SIG-M5 treated with dmso at 0.1 percent for 504 hours (cell line): ENCODE data around the gene RAB7A.
"Not testable (repeated sequence)": the region's sequence is repeated elsewhere in the genome, so short reads cannot be mapped to it uniquely, and the experiment has no call there.

Source experiments
- DNase-seq: peaks from one replicate; lab custom pipeline; 2025; ENCODE audit not compliant: unreplicated experiment; lab: John Stamatoyannopoulos, UW

Gene RAB7A

DNA sequence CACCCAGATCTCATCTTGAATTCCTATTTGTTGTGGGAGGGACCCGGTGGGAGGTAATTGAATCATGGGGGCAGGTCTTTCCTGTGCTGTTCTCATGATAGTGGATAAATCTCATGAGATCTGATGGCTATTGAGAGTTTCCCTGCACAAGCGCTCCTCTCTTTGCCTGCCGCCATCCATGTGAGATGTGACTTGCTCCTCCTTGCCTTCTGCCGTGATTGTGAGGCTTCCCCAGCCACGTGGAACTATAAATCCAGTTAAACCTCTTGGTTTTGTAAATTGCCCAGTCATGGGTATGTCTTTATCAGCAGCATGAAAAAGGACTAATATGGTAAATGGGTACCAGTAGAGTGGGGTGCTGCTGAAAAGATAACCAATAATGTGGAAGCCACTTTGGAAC lies 23.6 kb downstream of the RAB7A start:
- not testable (repeated sequence) for DNase-seq

DNA sequence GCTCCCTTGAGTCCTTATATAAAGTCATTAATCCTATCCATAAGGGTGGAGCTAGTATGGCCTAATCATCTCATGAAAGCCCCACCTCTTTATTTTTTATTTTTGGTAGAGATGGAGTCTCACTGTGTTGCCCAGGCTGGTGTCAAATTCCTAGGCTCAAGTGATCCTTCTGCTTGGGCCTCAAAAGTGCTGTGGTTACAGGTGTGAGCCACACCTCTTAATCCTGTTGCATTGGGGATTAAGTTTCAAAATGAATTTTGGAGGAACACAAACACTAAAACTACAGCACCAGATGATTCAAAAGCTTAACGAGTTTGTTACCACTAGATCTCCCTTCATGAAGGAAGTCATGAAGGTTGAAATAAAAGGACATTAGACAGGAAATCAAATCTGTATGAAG lies 27.7 kb downstream of the RAB7A start:
- DNase-seq: no peak

DNA sequence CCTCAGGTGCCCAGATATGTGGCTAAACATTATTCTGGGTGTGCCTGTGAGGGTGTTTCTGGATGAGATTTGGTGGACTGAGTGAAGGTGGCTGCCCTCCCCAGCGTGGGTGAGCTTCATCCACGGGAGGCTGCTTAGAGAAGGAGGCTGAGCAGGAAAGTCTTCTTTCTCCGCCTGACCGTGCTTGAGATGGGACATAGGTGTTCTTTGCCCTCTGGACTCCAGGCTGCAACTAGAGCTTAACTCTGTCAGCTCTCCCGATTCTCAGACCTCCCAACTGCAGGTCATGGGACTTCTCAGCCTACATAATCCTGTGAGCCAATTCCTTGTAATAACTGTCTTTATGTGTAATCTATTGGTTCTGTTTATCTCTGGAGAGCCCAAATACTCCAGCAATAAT lies 34.1 kb downstream of the RAB7A start:
- DNase-seq: no peak

DNA sequence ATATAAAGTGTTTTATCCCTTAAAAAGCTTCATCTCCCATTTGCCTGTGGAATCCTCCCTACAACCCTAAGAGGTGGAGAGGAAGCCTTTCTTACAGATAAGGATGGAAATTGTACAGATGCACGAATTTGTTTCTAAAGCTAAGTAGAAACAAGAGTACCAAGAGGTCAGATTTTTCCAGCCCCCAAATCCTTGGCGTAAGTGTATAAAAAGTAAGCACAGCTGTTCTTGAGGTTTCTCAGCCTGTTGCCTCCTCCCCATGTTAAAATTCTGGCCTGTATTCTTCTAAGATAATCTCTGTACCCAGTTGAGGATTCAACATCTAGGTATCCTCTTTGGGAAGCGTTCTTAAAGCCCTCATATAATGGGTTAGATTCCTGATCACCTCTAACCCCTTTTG lies 34.9 kb downstream of the RAB7A start:
- no peak for DNase-seq

DNA sequence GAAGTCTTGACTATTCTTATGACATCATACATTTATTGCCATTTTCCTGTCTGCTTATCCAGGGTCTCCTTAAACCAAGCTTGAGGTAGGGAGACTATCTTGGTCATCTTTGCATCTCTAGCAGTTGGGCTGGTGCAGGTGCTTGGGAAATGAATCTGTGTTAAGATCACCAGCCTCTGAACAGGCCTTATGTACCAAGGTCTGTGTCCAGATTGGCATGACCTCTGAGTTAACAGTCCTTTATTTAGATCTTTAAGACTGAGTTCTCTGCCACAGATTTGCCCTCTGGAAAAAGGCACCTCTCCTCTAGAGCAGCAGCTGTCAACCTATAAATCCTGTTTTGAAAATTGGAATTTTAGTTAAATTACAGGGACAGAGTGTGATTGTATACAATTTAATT lies 35.4 kb downstream of the RAB7A start:
- no peak for DNase-seq

DNA sequence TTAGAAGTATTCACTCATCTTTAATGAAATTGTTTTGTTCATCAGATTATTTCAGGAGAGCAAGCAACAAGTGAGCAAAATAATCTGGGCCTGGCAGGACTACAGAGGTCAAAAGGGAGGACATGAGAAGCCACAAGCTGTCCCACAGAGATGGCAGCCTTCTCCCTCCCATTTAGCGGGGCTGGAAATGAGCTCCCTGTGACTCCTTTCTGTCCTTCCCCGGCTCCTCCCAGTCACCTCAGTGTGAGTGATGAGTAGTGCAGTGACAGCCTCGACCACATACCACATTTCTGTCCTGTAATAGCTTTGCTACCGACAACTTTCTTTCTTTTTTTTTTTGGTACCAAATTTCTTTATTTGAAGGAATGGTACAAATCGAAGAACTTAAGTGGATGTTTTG lies 38.0 kb downstream of the RAB7A start:
- DNase-seq: no peak

DNA sequence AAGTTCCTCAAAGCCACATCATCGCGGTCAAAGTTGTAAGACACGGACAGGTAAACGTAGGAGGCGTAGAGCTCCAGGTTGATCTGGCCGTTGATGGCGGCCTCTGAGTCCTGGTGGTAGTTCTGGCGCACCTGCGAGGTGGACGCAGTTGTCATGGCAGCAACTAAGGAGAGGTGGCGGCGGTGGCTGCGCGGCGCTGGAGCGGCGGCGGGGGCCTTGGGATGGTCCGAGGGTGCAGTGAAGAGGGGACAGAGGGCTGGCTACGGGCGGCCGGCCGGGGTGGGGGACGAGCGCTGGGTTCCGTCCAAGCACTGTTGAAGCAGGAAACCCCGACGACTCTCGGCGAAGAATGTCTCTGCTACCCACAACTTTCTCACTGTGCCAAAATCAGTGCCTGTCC lies 38.9 kb downstream of the RAB7A start:
- DNase-seq: no peak

DNA sequence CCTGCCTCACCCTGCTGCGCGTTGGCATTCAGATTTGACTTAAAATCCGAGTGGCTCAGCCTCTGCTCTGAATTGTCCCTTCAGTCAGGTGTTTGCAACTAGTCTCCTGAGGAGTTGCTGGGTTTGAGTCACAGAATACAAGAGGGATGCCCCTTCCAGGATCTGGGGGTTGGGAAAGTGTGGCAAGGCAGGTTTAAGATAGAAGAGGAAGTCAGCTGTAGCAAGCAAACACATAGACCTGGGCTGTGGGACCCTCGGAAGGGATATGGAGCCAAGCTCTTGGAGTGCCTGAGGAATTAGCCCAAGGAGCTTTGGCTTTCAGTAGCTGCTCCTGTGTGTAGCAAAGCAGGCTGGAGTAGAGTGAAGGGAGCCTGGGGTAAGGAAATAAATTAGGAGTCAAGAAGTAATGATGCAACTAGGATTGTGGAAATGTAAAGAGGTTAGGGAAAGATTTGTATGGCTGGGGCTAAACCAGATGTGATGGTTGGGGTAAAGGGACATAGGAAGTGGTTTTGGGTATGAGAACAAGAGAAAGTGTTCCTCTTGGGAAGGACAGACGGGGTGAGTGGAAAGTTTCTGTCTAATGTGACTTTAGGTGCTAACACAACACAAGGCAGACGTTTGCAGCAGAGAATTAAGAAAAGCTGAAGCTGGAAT lies 41.2 kb downstream of the RAB7A start:
- DNase-seq: no peak

DNA sequence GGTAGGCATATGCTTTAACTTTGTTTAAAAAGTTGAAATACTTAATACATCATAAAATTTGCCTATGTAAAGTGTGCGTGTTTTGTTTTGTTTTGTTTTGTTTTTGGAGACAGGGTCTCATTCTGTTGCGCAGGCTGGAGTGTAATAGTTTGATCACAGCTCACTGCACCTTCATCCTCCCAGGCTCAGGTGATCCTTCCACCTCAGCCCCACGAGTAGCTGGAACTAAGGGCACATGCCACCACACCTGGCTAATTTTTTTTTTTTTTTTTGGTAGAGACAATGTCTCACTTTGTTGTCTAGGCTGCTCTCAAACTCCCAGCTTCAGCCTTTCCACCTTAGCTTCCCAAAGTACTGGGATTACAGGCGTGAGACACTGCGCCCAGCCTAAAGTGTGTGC lies 42.5 kb downstream of the RAB7A start:
- no peak for DNase-seq

DNA sequence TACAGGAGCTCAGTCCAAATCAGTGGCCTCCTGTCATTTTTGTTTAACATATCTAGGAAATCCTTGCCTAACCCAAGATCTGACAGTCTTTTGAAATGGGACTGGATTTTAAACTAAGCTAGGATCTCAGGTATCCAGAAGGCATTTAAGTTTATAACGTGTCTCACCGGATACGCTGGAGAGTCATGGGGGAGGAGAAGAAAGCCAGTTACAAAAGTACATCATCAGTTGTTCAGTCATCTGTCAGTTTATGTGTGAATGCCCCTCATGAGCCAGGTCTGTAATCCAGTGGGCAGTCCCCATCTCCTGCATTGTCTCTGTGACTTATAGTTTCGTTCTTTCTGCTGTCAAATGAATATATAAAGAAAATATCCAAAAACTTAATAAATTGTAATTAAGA lies 44.4 kb downstream of the RAB7A start:
- DNase-seq: no peak

DNA sequence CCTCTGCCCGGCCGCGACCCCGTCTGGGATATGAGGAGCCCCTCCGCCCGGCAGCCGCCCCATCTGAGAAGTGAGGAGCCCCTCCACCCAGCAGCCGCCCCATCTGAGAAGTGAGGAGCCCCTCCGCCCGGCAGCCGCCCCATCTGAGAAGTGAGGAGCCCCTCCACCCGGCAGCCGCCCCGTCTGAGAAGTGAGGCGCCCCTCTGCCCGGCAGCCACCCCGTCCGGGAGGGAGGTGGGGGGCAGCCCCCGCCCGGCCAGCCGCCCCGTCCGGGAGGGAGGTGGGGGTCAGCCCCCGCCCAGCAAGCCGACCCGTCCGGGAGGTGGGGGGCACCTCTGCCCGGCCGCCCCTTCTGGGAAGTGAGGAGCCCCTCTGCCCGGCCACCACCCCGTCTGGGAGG lies 47.2 kb downstream of the RAB7A start:
- DNase-seq: not testable (repeated sequence)

DNA sequence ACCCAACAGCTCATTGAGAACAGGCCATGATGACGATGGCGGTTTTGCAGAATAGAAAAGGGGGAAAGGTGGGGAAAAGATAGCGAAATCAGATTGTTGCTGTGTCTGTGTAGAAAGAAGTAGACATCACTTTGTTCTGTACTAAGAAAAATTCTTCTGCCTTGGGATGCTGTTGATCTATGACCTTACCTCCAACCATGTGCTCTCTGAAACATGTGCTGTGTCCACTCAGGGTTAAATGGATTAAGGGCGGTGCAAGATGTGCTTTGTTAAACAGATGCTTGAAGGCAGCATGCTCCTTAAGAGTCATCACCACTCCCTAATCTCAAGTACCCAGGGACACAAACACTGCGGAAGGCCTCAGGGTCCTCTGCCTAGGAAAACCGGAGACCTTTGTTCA lies 47.6 kb downstream of the RAB7A start:
- DNase-seq: not testable (repeated sequence)

DNA sequence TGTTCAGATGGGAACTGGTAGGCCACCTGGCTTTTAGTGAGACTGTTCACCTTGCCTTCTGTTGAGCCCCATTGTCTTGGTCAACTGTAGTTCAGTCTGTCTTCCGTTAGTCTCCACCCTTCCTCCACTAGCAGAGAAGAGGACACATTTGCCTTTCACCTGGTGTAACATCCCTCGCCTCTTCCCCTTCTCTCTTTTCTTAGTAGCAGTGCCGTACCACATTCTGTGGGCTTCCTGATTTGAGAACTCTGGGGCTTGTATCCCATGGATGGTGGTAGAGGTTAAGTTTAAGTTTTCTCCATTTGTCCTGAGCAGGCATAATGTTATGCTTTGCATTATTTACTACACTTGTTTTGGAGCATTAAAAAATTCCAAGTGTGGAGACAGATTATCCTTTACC lies 49.3 kb downstream of the RAB7A start:
- no peak for DNase-seq

DNA sequence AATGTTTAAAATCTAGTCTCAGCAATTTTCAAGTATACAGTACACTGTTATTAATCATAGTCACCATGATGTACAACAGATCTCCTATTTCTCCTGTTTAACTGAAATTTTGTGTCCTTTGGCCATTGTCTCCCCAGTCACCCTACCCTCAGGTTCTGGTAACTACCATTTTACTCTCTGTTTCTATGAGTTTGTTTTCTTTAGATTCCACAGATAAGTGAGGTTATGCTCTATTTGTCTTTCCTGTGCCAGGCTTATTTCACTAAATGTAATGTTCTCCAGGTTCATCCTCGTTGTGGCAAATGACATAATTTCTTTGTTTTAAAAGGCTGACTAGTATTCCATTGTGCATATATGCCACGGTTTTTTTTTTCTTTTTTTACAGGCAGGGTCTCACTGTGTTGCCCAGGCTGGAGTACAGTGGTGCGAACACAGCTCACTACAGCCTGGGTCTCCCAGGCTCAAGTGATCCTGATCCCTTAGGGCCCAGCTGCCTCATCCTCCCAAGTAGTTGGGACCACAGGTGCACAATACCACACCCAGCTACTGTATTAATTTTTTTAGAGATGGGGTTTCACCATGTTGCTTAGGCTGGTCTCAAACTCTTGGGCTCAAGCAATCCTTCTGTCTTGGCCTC lies 50.0 kb downstream of the RAB7A start:
- no peak for DNase-seq

DNA sequence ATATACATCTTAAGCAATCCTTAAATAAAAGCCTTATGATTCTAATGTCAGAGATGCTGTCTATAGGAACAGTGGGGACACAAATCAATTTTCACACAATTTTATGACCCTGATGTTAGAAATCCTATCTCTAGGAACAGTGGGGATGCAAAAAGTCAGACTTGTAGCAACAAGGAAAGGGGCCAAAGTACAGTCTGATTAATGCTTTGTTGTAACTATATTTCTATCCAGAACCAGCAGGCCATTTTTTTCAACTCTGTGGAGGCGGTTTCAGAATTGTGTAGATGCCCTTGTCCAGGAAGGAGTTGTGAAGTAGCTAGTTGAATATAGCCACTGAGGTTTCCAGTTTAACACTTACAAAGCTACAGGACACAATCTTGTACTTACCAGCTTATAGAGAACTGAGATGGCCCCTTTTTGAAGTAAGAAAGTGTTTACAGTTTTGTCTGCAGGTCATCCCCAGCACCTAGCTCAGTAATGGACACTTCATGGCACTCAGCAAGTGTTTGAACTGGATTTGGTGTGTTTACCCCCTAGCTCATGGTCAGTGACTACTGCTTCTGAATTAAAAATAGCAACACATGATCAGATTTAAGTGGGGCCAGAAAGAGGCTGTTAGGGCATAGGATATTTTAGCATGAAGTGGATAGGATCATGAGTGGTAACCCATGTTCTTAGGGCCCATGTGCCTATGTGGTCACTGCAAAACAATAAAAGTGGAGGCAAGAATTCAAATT lies 54.3 kb downstream of the RAB7A start:
- no peak for DNase-seq

DNA sequence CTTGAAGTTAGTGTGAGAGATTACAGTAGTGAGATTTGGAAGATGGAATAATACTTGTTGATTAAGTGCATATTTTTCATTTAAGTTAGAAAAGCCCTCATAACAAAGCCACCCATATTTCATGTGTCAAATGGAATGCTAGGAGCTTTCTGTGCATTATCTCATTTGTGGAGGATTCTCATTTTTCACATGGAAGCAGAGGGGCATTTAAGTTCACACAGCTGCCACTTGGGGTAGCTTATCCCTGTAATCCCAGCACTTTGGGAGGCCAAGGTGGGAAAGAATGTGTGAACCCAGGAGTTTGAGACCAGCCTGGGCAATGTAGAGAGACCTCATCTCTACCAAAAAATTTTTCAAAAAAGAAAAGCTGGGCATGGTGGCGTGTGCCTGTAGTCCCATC lies 55.2 kb downstream of the RAB7A start:
- no peak for DNase-seq

DNA sequence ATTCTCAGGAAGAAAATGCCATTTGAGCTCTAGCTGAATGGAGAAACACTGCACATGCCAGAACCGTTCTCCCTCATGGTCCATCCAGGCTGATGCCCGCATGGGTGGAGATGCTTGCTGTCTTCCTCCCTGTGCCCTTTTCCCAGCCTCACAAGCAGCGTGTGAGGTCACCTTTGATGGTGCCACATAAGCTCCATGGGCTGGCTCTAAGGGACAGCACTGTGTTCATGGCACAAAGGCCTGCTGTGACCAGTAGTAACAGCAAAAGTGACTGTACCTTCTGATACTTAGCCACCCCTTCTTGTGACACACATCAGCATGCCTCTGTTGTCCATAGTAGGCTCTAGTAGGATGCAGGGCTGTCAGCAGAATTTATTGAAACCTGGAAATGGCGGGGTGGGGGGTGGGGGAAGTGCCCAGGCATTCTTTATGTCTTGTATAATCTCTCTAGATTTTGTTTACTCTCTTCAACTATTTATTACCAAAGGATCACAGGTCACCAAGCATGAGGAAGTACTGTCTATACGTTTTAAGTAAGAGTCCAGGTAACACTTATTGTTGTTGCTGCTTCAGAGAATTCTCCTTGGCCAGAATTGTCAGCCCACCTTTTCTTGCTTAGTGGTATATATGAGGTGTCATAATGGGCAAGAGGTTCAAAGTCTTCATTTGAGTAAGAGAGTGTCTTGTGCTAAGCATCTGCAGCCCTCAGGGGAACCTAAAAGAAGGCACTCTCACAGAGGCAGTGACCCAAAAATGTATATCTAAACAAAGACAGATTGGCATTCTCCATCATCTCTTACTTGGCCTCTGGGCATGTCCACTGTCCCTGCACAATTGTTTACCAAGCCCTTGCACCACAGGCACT lies 56.5 kb downstream of the RAB7A start:
- DNase-seq: no peak

DNA sequence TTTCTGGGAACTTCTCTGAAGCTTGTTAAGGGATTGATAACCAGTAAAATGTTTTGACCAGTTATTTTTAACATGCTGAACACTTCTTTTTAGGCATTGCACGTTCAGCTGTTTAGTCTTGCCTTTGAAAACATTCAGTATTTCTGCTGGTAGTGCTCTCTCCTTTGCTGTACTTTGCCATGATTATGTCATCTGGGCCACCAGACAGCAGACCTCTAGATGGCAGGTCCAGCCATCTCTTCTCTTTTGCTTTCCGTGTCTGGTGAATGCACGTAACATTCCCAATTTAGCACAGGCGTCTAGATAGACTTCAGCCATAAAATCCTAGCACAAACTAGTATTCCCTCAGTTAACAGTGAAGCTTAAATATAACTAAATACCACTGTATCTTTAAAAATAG lies 57.8 kb downstream of the RAB7A start:
- no peak for DNase-seq

DNA sequence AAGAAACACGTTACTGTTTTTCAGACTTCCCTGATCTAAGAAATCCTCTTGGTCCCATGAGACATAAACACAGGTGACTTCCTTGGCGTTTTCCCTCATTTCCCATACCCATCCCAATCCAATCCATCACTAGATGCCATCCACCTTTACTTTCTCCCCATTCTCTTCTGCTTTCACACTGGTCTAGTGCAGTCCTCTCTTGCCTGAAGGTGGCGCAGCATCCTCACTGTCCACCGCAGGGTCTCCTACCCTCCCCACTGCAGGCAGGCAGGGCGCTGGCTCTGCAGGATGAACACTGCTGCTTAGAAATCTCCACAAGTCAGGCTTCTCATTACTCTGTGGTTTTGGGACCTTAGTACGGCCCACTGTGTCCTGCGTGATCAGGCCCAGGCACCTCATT lies 58.2 kb downstream of the RAB7A start:
- DNase-seq: peak; percentile 43

DNA sequence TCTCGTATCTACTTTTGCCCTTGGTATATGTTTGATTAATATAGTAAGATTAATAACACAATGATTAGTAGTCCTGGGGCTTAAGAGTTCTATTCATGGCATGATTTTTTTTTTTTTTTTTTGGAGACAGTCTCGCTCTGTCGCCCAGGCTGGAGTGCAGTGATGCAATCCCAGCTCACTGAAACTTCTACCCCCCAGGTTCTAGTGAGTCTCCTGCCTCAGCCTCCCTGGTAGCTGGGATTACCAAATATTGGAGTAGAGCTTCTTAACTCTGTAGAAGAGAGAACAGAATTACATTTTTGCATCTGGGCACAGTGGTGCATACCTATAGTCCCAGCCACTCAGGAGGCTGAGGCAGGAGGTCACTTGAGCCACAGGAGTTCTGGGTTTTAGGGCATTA lies 58.9 kb downstream of the RAB7A start:
- DNase-seq: peak; percentile 43

DNA sequence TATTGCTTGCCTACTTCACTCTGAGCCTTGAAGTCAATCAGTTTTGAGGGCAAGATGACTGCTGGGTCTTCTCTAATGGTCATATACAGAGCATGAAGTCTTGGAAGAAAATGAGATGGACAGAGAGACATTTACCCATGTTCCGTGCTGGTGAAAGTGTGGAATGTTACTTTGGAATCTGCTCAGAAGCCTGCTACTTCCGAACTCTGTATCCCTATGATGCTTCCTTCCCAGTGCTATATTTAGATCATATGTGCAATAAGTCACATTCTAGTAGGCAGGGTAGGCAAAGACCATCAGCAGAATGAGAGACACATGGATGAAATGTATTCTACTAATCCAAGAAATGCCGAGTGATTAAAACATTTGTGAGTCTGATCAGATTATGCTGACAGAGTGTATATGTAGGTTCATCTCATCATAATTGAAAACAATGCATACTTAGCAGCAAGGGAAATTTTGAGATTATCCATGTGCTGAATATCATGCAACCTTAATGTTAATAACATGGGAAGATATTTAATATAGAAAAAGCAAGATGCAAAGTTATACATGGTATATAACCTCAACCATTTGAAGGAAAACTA lies 60.5 kb downstream of the RAB7A start:
- DNase-seq: no peak
